Activated T-cell treated with anti-CD3 and anti-CD28 coated beads, Interleukin-2, amount 50 U/mL, for 4 hours (primary cell): ENCODE data around the gene C1QTNF12. TPM values are rescaled to one million over a fixed set of nuclear protein-coding genes. Genes with fewer than 3 reads are reported as not detected.

Source experiments
- ATAC-seq, 2 donors: fragments of 200-7000 bp; cut with Tn5 transposase; one replicate each; pipeline ENCODE4 v1.10.0; 2021
- DNase-seq: peaks from one replicate; pipeline ENCODE4 v3.0.0-alpha.2; 2020
- H3K27me3 Mint-ChIP-seq: one replicate; pipeline ENCODE4 v1.8.0; 2021; ENCODE audit warnings: low read depth, mixed read lengths
- H3K36me3 Mint-ChIP-seq: one replicate; pipeline ENCODE4 v1.8.0; 2022; ENCODE audit warnings: mixed read lengths; ENCODE audit not compliant: insufficient read depth
- H3K4me1 Mint-ChIP-seq: one replicate; pipeline ENCODE4 v1.8.0; 2021; ENCODE audit warnings: low read depth, mixed read lengths
- H3K4me3 Mint-ChIP-seq: one replicate; pipeline ENCODE4 v1.8.0; 2021; ENCODE audit warnings: mild to moderate bottlenecking, moderate library complexity, mixed read lengths
- H3K9me3 Mint-ChIP-seq: one replicate; pipeline ENCODE4 v1.8.0; 2021; ENCODE audit warnings: mixed read lengths
- total RNA-seq, 3 donors: library from RNA; stranded (reverse); gene quantifications; one replicate each; pipeline ENCODE4 v1.2.1, GENCODE V29; 2021

The C1QTNF12 gene
- total RNA-seq, 3 donors from 2014 or later: 1.6 to 2.2 (median 2.1) TPM

DNA sequence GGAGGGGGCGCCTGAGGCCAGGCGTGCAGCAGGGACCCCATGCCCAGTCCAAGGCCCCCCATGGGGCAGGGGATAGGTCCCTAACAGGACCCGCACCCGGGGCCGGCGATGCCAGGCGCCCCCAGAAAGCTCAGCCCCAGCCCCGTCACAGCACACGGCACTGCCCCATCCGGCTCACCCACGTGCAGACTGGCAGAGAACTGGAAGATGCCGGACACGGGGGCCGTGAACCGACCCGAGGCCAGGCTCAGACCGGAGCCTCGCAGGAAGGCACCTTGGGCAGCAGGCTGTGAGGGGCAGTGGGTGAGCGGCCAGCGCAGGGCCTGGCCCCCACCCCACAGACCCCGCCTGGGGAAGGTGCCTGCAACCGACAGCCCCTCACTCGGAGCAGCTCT is 3.3 kb downstream of the C1QTNF12 start:
- Mint-ChIP-seq H3K9me3 (no peaks in the 10 kb centered on the region), H3K4me1 (no peaks in the 10 kb centered on the region)
- DNase-seq: no peak

DNA sequence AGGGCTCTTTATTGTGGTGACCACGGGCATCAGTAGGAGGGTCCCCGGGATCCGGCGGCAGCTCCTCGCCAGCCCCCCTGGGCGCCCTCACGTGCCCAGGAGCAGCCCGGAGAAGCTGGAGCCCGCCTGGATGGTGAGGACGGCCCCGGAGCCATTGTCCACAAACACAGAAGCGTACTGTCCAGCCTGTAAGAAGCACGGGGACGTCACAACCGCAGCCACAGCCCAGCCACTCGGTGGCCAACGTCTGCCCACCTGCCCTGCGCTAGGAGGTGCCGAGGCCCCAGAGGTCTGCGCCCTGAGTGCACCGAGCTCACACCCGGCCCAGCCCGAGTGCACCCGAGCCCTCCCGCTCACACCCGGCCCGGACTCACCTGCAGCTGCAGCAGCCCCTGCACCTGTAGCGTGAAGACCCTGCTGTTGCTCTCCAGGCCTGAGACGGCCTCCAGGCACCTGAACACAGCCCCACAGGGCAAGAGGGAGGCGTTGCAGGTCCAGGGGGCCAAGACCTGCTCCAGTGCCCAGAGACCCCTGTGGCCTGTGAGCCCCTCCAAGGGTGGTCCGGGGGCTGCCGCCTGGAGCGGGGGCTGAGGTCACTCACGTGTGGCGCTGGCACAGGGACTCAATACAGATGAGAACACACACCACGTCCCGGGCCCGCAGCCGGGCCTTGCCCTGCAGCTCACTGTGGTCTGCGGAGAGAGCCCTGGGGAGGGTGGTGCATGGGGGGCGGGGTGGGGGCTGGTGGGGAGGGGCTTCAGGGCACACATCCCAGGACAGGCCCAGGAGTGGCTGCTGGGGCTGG is 3.9 kb downstream of the C1QTNF12 start:
- Mint-ChIP-seq H3K36me3 (no peaks in the 10 kb centered on the region), H3K9me3 (no peaks in the 10 kb centered on the region), H3K27me3 (peaks cover 3% of the 10 kb centered on the region), H3K4me1 (no peaks in the 10 kb centered on the region), H3K4me3 (no peak overlapping the region)
- no peak for DNase-seq
- no peak for ATAC-seq

More for the DNA sequence above, 3.3 kb downstream of the C1QTNF12 start:
- Mint-ChIP-seq H3K4me3 (no peak overlapping the region), H3K36me3 (no peaks in the 10 kb centered on the region), H3K27me3 (peaks cover 3% of the 10 kb centered on the region)
- no peak for ATAC-seq

DNA sequence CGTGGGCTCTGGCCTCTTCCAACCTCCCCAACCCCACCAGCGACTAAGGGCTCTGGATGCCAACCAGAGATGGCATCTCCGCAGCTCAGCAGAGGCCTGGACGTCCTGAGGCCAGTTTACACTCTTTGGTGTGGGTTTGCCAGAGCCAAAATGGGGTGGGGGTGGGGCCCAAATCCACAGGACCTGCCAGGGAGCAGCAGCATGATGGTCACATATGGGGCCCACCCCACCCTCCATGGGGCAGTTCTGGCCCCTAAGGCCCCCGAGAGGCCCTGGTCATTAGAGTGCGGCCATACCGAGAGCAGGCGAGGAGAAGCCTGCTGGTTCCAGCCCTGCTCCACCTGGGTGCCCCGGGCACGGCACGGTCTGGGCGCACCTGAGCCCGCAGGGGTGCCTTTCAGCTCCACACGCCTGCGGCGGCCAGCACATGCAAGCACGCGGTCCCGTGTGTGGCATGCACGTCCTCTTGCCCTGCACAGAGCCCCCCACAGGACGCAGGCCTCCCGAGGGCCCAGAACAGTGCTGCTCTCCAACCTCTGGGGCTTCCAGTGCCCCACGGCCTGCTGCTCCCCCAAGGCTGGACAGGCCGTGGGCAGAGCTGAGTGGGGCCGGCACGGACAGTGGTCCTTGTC is 4.8 kb downstream of the C1QTNF12 start:
- no peak for DNase-seq
- ATAC-seq: no peak
- peaks cover 3% of the 10 kb centered on the region for H3K27me3 Mint-ChIP-seq
- H3K36me3 Mint-ChIP-seq: no peaks in the 10 kb centered on the region
- H3K9me3 Mint-ChIP-seq: no peaks in the 10 kb centered on the region
- no peaks in the 10 kb centered on the region for H3K4me1 Mint-ChIP-seq
- no peak overlapping the region for H3K4me3 Mint-ChIP-seq

DNA sequence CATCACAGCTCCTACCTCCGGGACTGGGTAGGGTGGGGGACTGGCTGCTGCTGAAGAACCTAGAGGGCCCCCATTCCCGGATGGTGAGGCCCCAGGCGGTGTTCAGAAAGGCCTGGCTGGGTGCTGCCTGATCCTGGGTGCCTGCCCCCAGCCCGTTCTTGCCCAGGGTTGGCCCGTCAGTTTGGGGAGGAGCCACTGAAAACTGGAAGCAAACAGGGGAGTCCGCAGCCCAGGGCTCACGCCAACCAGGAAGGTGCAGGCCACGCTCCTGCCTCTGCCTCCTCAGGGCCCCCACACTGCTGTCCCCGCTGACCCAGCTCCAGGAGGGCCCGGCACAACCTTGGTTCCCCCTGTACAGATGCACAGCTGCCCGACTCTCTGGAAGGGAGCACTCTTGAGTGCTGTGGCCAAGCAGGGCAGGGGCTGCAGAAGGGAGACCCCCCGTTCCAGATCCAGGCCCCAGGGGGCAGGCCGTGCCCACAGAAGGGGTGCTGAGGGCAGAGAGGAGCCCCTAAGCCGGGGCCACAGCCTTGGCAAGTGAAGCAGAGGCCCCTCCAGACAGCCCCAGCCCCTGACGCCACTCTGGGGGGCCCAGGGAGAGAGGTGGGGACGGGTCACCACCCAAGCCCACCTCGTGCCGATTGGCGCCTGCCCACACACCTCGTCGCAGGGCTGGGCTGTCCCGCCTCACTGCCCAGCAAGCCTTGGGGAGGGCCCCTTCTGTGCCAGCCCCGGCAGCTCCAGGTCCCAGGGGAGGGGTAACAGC is 5.5 kb downstream of the C1QTNF12 start:
- peaks cover 3% of the 10 kb centered on the region for H3K27me3 Mint-ChIP-seq
- H3K4me3 Mint-ChIP-seq: no peak overlapping the region
- ATAC-seq (no peak), DNase-seq (no peak)
- no peaks in the 10 kb centered on the region for H3K4me1 Mint-ChIP-seq
- no peaks in the 10 kb centered on the region for H3K36me3 Mint-ChIP-seq
- no peaks in the 10 kb centered on the region for H3K9me3 Mint-ChIP-seq

DNA sequence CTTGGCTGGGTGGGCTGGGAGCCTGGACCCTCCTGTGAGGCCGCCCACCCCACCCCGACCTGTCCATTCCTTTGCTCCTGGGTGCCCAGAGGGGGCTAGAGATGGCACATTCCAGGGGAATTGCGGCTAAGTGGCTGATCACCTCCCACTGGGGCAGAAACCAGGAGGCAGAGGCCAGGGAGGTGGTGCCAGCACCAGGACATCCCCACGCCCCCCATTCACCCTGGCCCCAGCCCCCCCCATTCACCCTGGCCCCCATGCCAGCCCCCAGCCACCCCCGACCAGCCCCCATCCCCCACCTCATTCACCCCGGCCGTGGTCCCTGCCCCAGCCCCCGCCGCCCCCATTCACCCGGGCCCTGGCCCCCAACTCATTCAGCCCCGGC is 6.2 kb downstream of the C1QTNF12 start:
- H3K27me3 Mint-ChIP-seq: peaks cover 1% of the 10 kb centered on the region
- no peaks in the 10 kb centered on the region for H3K9me3 Mint-ChIP-seq
- H3K36me3 Mint-ChIP-seq: no peaks in the 10 kb centered on the region
- ATAC-seq (no peak), DNase-seq (no peak)
- H3K4me1 Mint-ChIP-seq: no peaks in the 10 kb centered on the region
- no peak overlapping the region for H3K4me3 Mint-ChIP-seq

DNA sequence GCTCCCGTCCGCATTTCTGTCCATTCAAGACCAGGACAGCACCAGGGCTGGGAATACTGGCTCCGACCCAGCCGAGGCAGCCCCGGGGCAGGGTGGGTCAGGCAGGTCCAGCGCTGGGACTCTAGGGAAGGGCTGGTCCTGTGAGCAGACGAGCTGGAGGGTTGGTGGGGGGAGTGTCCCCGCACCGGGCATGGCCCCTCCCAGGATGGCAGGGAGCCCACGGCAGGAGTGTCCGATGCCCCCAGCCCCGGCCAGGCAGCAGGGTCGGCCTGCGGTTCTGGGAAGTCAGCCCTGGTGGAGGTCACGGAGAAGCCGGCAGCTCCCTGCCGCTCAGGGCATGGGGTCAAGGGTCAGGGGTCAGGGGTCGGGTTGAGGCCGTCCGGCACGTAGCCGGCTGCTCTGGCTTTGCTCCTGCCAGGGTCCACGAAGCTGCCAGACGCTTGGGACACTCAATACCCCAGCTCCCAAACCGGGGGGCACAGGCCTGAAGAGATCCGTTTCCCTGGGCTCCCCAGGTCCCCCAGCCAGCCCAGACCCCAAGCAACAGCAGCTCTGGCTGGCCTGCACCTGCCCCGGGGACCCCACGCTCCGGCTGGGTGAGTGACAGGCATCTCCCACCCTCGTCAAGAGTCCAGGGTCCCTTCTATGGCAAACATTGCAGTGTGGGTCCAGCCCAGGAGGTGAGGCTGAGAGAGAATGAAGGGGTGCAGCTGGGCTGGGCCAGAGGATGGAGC is 6.7 kb downstream of the C1QTNF12 start:
- Mint-ChIP-seq H3K36me3 (no peaks in the 10 kb centered on the region), H3K27me3 (peaks cover 1% of the 10 kb centered on the region), H3K9me3 (no peaks in the 10 kb centered on the region), H3K4me3 (no peak overlapping the region), H3K4me1 (peaks cover under 1% of the 10 kb centered on the region)
- DNase-seq (no peak), ATAC-seq (no peak)

DNA sequence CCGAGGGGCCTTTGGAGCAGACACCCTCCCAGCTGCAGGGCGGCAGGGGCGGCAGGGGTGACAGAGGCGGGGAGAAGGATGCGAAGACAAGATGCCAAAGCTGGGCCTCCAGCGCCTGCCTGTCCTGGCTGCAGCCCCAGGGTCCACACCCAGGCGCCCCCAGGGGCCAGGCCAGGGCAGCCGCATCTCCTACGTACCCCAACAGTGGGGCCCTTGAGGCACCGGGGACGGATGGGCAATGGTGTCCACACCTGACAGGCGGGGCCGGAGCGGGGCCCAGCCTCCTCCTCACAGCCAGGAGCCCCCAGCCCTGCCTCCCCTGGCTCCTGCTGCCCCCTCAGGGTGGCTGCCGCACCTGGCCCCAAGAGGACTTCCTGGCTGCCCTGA is 7.3 kb downstream of the C1QTNF12 start:
- Mint-ChIP-seq H3K4me3 (no peak overlapping the region), H3K4me1 (peaks cover 6% of the 10 kb centered on the region), H3K36me3 (peaks cover 4% of the 10 kb centered on the region), H3K27me3 (peaks cover 1% of the 10 kb centered on the region), H3K9me3 (no peaks in the 10 kb centered on the region)
- ATAC-seq (no peak), DNase-seq (no peak)

DNA sequence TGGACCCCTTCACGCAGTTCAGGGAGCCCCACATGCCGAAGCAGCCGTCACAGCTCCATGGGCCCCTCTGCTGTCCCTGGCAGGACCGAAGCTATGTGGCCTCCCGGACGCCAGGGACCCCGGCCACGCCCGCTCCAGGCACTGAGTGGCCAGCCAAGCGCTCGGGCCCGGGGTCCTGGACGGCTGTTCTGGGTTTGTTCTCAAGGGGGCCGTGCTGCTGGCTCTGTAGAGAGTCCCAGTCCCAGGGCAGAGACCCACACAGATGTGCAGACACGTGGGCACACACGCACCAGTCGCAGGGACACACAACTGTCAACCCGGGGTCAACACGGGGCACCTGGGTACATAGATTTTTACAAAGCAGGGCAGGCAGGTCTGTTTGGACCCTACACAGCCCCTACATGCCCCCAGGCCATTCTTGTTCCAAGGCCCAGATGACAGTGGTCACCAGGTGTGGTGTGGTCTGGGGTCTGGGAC is 7.8 kb downstream of the C1QTNF12 start:
- Mint-ChIP-seq H3K27me3 (peaks cover 1% of the 10 kb centered on the region), H3K4me3 (no peak overlapping the region), H3K36me3 (peaks cover 6% of the 10 kb centered on the region), H3K4me1 (peaks cover 11% of the 10 kb centered on the region), H3K9me3 (no peaks in the 10 kb centered on the region)
- ATAC-seq (no peak), DNase-seq (no peak)

DNA sequence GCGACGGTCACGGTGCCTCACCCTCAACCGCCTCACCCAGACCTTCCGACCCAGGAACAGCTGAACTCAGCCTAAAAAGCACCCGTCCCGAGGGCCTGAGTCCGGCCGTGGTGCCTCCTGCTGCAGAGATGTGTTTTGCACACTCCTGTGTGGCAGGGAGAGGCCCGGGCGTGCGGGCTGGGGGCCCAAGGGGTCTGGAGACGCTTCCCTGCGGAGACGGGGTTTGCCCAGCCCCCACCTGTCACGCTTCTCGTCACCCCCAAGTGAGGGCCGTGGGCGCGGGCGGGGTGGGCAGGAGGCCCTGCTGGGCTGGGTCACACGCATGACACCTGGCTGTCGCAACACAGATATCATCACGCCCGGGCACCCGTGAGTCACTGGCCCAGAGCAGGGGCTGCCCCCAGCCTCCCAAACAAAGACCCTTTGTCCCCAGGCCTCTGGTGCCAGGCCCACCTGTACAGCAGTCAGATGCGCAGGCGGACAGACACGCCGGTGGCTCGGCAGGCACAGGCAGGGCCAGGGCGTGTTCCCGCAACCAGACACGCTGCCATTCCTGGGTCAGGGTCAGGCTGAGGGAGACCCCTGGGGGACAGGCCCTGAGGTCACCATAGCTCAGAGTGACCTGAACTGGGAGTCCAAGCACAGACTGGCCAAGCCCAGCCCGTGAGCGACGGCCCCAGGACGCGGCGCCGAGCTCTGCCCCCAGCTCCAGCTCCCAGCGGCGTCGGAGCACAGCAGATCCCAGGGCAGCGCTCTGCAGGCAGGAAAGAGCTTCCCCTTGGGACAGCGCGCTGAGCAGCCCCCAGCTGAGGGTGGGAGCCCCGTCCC is 8.4 kb downstream of the C1QTNF12 start:
- Mint-ChIP-seq H3K36me3 (peaks cover 9% of the 10 kb centered on the region), H3K4me1 (peaks cover 15% of the 10 kb centered on the region), H3K4me3 (no peak overlapping the region), H3K27me3 (peaks cover 1% of the 10 kb centered on the region), H3K9me3 (no peaks in the 10 kb centered on the region)
- ATAC-seq (peak; percentile 17 to 20), DNase-seq (no peak)

DNA sequence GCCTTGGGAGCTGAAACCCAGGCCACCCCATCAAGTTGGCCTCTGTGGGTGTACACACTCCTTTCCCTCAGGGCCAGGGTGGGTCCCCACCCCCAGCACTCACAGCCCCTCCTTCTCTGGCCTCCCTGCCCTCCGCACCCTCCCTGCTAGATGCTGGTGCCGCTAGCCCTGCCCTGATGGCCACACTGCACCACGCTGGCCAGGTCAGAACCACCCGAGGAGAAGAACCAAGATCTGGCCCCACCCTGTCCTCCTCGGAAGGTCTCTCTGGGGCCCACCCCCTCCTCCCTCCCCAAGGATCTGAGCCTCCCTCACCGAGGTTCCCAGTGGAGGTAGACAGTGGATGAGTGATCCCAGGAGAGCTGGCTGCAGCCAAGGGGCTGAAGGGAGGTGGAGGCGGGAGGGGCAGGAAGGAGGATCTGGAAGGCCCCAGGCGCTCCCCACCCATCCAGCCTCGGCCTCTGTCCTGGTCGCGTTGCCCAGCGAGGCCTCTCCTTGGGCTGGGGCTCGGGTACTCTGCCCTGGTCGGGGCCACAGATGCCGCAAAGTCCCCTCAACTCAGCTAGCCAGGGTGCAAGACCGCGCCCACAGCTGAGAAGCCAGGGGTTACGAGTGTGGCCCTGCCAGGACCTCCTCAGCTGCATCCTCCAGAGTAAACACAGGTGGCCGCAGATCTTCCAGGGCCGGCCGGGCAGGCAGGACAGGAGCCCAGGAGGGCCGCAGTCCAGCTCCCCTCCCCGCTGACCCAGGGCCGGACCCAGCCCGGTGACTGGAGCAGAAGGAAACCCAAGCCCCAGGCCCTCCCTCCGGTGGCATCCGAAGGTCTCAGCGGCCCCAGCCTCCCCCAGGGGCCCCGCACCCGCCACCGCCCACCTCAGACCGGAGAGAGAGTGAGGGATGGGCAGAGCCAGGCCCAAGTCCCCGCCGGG is 9.3 kb downstream of the C1QTNF12 start:
- ATAC-seq: no peak
- peaks cover 9% of the 10 kb centered on the region for H3K36me3 Mint-ChIP-seq
- H3K9me3 Mint-ChIP-seq: no peaks in the 10 kb centered on the region
- DNase-seq: no peak
- no peak overlapping the region for H3K4me3 Mint-ChIP-seq
- peaks cover 15% of the 10 kb centered on the region for H3K4me1 Mint-ChIP-seq
- peaks cover 1% of the 10 kb centered on the region for H3K27me3 Mint-ChIP-seq

DNA sequence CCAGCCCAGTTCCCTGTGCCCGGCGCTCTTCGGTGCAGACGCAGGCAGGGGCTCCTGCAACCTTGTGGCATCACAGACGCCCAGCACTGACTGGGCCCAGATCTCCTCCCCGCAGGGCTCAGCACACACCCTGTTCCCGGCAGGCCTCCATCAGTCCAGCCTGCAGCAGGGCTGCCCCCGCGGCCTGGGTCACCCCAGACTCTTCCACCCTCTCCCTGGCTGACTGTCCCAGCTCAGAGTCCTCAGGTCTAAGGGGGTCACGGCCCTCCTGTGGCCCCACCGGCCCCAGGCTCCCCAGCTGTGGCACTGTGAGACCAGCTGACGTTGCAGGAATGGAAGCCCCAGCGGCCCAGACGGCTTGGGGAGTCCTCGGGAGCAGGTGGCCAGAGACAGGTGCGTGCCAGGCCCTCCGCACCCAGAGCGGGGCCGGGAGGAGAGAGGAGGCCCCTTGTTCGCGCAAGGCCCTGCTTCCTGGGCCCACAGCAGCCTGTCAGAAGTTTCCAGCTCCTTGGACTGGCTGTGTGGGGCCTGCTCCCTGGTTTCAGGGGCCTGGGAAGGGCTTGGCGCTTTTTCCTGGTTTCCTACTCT is 10.3 kb downstream of the C1QTNF12 start:
- no peak overlapping the region for H3K4me3 Mint-ChIP-seq
- peaks cover 15% of the 10 kb centered on the region for H3K4me1 Mint-ChIP-seq
- peaks cover 9% of the 10 kb centered on the region for H3K36me3 Mint-ChIP-seq
- H3K9me3 Mint-ChIP-seq: no peaks in the 10 kb centered on the region
- H3K27me3 Mint-ChIP-seq: peaks cover 1% of the 10 kb centered on the region
- no peak for DNase-seq
- no peak for ATAC-seq

DNA sequence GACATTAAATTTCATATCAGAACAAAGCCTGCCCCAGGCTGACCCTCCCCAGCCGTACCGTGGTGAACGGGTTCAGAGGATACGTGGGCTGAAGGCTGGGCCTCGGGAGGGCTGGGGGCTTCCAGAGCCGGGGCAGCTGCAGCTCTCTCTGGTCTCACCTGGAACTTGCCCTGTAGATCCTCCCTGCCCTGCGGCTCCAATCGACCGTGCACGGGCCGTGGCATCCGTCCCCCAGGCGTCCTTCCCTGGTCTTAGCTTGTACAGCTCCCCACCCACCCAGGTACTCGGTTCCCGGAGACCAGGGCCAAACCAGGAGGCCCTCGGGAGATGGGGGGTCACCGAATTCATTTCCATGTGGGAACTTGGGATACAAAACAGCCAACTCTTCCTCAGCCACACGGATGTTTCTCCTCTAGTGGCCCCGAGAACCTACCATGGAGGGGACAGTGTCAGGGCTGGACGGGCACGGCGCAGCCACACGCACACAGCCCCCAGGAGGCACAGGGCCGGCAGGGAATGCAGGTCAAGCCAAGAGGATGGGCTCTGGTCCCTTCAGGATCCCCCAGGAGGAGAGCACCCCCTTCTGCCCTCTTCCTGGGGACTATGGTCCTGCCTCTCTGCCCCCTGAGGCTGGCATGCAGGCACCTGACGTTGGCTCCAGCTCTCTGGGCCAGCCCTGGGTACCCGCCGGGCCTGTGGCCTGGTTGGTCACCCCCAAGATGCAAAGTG is 11.3 kb downstream of the C1QTNF12 start:
- Mint-ChIP-seq H3K27me3 (peaks cover 1% of the 10 kb centered on the region), H3K9me3 (no peaks in the 10 kb centered on the region), H3K4me1 (peaks cover 21% of the 10 kb centered on the region), H3K36me3 (peaks cover 12% of the 10 kb centered on the region), H3K4me3 (no peak overlapping the region)
- DNase-seq (no peak), ATAC-seq (no peak)
